HG03108 (cell line): Measurements from ENCODE around the gene NTN3.
A peak's percentile ranks its signal among the peaks of the same experiment; 100 is the strongest.

Experiments
- ATAC-seq: cut with Tn5 transposase; IDR thresholded peaks from one replicate; pipeline ENCODE4 v1.9.1; 2021; ENCODE audit warnings: moderate library complexity; ENCODE audit not compliant: unreplicated experiment

The NTN3 gene

DNA sequence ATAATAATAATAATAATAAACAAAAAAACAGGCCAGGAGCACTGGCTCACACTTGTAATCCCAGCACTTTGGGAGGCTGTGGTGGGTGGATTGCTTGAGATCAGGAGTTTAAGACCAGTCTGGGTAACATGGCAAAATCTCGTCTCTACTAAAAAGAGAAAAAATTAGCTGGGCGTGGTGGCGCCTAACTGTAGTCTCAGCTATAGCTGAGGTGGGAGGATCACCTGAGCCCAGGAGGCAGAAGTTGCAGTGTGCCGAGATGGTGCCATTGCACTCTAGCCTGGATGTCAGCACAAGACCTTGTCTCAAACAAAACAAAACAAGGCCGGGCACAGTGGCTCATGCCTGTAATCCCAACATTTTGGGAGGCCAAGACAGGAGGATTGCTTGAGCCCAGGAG lies 23.9 kb downstream of the NTN3 start:
- no peak for ATAC-seq

DNA sequence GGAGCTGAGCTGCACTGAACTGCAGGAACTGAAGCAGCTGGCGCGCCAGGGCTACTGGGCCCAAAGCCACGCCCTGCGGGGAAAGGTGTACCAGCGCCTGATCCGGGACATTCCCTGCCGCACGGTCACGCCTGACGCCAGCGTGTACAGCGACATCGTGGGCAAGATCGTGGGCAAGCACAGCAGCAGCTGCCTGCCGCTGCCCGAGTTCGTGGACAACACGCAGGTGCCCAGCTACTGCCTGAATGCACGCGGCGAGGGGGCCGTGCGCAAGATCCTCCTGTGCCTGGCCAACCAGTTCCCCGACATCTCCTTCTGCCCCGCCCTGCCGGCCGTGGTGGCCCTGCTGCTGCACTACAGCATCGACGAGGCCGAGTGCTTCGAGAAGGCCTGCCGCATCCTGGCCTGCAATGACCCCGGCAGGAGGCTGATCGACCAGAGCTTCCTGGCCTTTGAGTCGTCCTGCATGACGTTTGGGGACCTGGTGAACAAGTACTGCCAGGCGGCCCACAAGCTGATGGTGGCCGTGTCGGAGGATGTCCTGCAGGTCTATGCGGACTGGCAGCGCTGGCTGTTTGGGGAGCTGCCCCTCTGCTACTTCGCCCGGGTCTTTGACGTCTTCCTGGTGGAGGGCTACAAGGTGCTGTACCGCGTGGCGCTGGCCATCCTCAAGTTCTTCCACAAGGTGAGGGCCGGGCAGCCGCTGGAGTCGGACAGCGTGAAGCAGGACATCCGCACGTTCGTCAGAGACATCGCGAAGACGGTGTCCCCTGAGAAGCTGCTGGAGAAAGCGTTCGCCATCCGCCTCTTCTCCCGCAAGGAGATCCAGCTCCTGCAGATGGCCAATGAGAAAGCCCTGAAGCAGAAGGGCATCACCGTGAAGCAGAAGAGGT lies 25.4 kb downstream of the NTN3 start:
- no peak for ATAC-seq

DNA sequence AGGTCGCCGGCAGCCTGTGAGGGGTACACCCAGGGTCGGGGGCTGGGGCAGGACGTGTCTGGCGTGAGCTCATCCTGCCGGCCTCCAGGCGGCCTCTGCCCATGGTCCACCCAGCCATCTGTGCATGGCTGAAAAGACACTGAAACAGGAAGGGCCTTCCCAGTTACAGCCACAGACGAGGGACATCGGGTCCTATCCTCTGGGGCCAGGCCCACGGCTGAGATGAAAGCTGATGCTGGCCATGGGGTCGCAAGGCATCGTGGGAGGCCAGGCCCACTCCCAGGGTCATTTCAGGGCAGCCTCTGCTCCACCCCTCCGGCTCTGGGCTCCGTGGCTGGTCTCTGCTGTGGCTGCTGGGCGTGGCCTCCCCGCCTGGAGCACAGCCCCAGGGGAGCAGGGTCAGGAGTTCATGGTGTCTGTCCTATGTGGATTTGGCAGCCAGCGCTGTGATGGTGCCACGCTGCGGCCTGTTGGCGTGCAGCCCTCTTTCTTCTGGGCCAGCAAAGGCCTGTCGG lies 26.1 kb downstream of the NTN3 start:
- no peak for ATAC-seq

DNA sequence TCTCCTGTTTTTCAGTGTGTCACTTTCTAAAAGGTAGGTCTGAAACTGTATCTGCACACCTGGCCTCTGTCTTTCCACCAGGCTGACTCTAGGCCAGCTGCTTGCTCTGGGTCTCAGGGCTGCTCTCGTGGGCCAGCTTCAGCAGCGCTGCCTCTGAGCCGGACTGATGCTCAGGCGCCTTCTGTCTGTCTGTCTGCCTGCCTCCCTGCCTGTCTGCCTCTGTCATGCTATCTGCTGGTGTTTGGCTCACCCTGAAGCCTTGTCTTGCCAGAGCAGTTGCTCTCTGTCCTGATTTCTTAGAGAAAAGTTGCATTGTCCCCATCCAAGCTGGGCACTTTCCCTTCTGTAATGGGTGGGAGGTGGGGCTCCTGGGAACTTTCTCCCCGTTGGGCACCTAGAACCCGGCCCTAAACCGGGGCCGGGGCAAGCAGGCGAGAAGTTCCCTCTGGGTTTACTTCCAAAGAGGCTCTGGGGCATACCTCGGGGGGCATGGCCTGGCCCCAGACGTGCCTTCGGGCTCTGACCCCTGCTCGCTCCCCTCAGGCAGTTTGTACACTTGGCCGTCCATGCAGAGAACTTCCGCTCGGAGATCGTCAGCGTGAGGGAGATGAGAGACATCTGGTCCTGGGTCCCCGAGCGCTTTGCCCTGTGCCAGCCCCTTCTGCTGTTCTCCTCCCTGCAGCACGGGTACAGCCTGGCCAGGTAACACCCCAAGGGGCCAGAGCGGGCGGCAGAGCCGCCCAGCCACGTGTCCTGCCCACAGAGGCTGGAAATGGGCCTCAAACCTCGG lies 26.8 kb downstream of the NTN3 start:
- ATAC-seq = no peak

DNA sequence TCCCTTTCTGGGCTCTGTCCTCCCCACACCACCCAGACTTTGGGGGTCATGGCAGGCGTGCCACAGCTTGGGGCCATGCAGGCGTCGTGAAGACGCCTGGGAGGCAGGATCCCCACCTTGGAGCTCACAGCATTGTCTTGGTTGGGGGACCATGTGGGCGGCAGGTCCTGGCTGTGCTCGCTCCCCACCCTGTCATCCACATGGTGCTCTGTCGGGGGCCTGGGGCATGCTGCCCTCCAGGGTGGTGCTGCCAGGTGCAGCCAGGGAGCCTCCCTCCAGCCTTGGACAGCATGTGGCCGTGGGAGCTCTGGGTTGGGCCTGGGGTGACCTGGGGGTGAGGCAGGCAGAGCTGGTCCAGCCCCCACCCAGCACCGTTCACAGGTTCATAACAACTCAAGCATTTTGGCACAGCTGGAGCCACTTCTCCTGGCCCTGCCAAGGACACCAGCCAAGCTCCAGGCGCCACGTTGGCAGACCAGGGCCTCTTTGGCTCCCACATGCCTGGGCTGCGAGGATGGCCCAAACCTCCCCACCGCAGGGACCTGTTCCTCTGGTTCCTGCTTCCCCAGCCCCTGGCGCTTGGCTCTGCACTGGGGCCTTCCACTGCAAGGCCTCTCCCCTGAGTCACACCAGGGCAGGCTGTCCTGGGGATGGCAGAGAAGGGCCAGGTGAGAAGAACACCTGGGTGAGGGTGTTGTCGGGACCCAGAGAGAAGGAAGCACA lies 27.6 kb downstream of the NTN3 start:
- no peak for ATAC-seq

GRCh38 chr16:2499454-2499853 lies 28.4 kb downstream of the NTN3 start:
- no peak for ATAC-seq

GRCh38 chr16:2499890-2500429 lies 28.9 kb downstream of the NTN3 start:
- ATAC-seq = no peak

DNA sequence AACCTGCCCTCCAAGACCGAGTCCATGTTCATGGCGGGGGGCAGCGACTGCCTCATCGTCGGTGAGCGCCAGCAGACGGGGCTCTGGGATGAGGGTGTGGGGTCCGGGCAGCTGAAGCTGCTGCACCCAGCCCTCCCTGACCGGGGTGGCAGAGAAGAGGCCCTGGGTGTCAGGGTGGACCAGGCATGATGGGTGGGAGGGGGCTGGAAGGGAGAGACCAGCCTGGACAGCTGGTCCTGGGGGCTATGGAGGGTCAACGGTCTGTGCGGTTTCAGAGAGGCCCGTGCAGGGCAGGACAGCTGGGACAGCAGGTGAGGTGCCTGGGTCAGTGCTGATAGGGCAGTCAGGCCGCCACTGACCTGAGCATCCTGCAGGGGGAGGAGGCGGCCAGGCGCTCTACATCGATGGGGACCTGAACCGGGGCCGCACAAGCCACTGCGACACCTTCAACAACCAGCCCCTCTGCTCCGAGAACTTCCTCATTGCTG lies 29.4 kb downstream of the NTN3 start:
- no peak for ATAC-seq

- peak; percentile 57 for ATAC-seq
These were observed 30.0 kb downstream of the NTN3 start for GRCh38 chr16:2500918-2501750.

GRCh38 chr16:2501946-2502895 lies 31.1 kb downstream of the NTN3 start:
- no peak for ATAC-seq

DNA sequence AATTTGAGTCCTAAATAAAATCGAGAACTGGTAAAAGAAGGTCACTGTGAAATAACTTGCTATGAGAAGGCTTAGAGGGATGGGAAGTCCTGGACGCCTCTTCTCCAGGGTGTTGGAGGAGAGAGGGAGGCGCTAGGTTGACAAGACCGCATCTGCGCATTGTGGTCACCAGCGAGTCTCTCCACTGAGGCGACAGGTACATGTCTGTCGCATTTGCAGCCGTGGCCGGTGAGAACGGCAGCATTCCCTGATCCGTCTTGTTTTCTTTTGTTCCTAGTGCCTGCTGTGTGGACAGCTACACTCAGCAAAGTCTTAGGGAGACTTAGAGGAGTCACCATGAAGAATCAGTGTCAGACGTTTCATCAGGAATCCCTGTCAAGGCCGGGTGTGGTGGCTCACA lies 34.6 kb downstream of the NTN3 start:
- no peak for ATAC-seq

DNA sequence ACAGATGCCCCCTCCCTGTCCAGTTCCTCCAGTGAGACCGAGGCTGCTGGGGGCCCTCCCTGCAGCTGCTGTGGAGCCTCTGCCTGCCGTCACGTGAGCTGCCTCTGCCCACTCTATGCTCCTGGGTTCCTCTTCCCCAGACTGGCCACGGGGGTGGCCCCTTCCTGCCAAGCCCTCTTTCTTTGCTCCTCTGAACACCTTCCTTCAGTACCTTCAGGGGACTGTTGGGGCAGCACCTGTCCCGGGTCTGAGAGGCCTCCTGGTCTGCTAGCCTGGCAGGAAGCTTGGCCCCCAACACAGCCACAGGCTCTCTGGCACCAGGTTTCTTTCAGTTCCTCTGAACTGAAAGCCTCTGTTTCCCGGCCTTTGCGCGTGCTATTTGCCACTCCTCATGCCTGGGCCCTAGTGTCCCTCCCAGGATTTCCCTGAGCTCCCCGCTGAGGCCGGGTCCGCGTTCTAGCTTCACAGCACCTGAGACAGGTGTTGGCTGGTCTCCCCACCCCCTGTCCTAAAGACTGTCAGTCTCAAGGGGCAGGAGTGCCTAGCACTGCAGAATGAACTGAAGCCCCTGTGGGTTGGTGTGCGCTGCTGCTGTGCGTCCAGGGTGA lies 36.1 kb downstream of the NTN3 start:
- ATAC-seq = peak; percentile 73

DNA sequence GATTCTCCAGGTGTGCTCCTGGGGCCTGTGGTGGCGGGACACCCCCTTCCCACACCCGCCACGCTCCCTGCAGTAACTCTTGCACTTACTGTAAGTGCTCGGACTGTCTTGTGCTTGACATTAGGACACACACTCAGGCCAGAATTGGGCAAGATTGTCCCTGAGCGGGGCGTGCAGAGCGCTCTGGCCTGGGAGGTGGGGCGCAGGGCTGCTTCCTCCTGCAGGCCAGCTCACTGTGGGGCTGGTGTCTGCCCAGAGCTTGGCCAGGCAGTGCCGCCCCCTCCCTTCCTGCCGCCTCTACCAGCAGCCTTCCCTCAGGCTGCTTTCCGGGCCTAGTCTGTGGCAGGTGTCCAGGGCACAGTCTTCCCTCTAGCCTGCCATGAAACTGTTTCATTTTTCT lies 36.6 kb downstream of the NTN3 start:
- peak; percentile 11 for ATAC-seq

DNA sequence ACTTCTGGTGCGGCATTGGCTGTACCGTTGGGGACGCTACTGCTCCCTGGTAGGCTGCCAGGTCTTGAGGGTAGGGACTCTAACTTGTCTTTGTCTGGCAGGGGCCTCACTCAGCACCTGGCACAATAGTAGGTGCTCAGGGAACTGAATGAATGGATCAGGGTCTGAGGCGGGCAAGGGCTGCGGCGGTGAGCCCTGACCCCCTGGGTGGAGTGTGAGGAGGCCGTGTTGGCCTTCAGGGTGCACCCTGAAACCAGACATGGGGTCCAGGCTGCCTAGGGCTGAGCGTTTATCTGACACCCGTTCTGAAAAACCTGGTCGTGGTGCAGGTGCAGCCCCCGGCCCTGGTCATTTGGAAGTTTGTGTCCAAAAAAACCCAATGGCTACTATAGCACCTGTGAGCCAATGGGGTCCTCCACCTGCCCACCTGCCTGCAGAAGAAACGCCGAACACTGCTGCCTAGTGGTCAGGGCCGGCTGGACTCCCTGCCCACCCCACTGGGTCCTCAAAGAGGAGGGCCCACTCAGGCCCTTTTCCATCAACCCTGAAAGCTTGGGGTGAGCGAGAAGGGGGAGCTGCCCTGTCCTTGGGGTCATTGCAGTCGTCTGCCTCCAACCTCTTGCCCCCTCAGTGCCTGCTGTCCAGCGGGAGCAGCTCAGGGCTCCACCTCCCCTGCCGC lies 37.8 kb downstream of the NTN3 start:
- no peak for ATAC-seq

- ATAC-seq = no peak
These were observed 40.2 kb downstream of the NTN3 start for GRCh38 chr16:2511128-2511800.

- ATAC-seq = no peak
These were observed 41.1 kb downstream of the NTN3 start for GRCh38 chr16:2511996-2512734.
